HFFc6 (cell line): ENCODE results near the gene NRXN2. TPM values are rescaled to one million over a fixed set of nuclear protein-coding genes. Genes with fewer than 3 reads are reported as not detected.

Experiments
- DNase-seq: peaks from one replicate; pipeline ENCODE4 v3.0.0-alpha.2; 2018
- H3K27ac Mint-ChIP-seq: 2 replicates; pipeline ENCODE4 v1.8.0; 2020; ENCODE audit warnings: mild to moderate bottlenecking, mixed read lengths
- H3K27me3 Mint-ChIP-seq: 2 replicates; pipeline ENCODE4 v1.8.0; 2021; ENCODE audit warnings: mild to moderate bottlenecking, moderate library complexity, mixed read lengths; ENCODE audit not compliant: insufficient read depth
- H3K36me3 Mint-ChIP-seq: 2 replicates; pipeline ENCODE4 v1.8.0; 2021; ENCODE audit warnings: low read depth, mixed read lengths
- H3K4me1 Mint-ChIP-seq: 2 replicates; pipeline ENCODE4 v1.8.0; 2020; ENCODE audit warnings: low read depth, mixed read lengths
- H3K4me3 Mint-ChIP-seq: 2 replicates; pipeline ENCODE4 v1.8.0; 2020; ENCODE audit warnings: mild to moderate bottlenecking, moderate library complexity, mixed read lengths
- H3K9me3 Mint-ChIP-seq: 2 replicates; pipeline ENCODE4 v1.8.0; 2020; ENCODE audit warnings: mild to moderate bottlenecking, mixed read lengths
- CTCF ChIP-seq: fragments of 200-600 bp; sonication (generic); IDR thresholded peaks from 2 replicates; pipeline ENCODE4 v1.5.0; 2021; ENCODE audit warnings: antibody characterized with exemption, mild to moderate bottlenecking
- total RNA-seq, 6 experiments: library from RNA; stranded (reverse); fragmentation: NEBNext Ultra II Directional; extraction: Animal tissue kit (Norgen Biotek cat#: 25700); gene quantifications; 2 replicates in 1 of 6; 3 replicates in 5 of 6; pipeline ENCODE4 v1.2.3, GENCODE V29; 2021

NRXN2 gene
- total RNA-seq, 6 experiments from 2014 or later, result 0.14 to 0.51 (median 0.31) TPM; not detected in 1

DNA sequence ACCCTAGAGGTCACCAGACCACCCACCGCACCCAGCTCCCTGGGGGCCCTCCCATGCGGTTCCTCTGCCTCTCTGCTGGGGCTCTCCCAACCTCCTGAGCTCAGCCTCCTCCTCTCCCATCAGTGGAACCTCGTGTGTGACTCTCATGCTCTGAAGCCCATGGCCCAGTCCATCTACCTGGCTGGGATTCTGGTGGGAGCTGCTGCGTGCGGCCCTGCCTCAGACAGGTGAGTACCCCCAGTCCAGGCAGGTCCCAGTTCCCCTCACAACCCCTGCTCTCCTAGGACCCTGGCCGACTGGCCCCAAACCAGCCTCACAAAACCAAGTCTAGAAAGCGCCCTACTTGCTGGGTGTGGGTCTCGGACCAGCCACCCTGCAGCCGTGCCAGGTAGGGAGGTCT, 130.3 kb downstream of the NRXN2 start:
- H3K9me3 Mint-ChIP-seq, result peaks cover 12% of the 10 kb centered on the region
- no peak overlapping the region for H3K27ac Mint-ChIP-seq
- no peak overlapping the region for H3K4me3 Mint-ChIP-seq
- peaks cover 14% of the 10 kb centered on the region for H3K27me3 Mint-ChIP-seq
- DNase-seq, result no peak
- no peak for TF ChIP-seq CTCF
- no peaks in the 10 kb centered on the region for H3K4me1 Mint-ChIP-seq
- H3K36me3 Mint-ChIP-seq, result no peaks in the 10 kb centered on the region; the same call in none of the 2 replicates

- no peaks in the 10 kb centered on the region; the same call in none of the 2 replicates for H3K36me3 Mint-ChIP-seq
- no peak overlapping the region for H3K4me3 Mint-ChIP-seq
- H3K27me3 Mint-ChIP-seq, result peaks cover 14% of the 10 kb centered on the region
- H3K9me3 Mint-ChIP-seq, result peaks cover 12% of the 10 kb centered on the region
- no peak for TF ChIP-seq CTCF
- H3K27ac Mint-ChIP-seq, result no peak overlapping the region
- H3K4me1 Mint-ChIP-seq, result no peaks in the 10 kb centered on the region
- no peak for DNase-seq
Observed at GRCh38 chr11:64592234-64592615, 130.8 kb downstream of the NRXN2 start.

- H3K4me3 Mint-ChIP-seq, result no peak overlapping the region
- no peak overlapping the region for H3K27ac Mint-ChIP-seq
- no peaks in the 10 kb centered on the region for H3K4me1 Mint-ChIP-seq
- no peak for DNase-seq
- H3K9me3 Mint-ChIP-seq, result peaks cover 12% of the 10 kb centered on the region
- peaks cover 17% of the 10 kb centered on the region for H3K27me3 Mint-ChIP-seq
- no peaks in the 10 kb centered on the region; the same call in none of the 2 replicates for H3K36me3 Mint-ChIP-seq
- no peak for TF ChIP-seq CTCF
Observed at GRCh38 chr11:64591257-64592233, 131.5 kb downstream of the NRXN2 start.

GRCh38 chr11:64590763-64591221, 132.2 kb downstream of the NRXN2 start, which contains the start of gene SLC22A12:
SLC22A12 (plus strand) TSS chr11:64591220; CDS start chr11:64591557, 337 bp downstream.
- H3K27me3 Mint-ChIP-seq, result peaks cover 22% of the 10 kb centered on the region
- TF ChIP-seq CTCF, result no peak
- H3K9me3 Mint-ChIP-seq, result peaks cover 12% of the 10 kb centered on the region
- no peak within 1 kb of the TSS for H3K4me3 Mint-ChIP-seq
- H3K4me1 Mint-ChIP-seq, result no peaks in the 10 kb centered on the region
- H3K36me3 Mint-ChIP-seq, result no peaks in the 10 kb centered on the region; the same call in none of the 2 replicates
- H3K27ac Mint-ChIP-seq, result no peak within 1 kb of the TSS
- no peak for DNase-seq

GRCh38 chr11:64588701-64589100, 134.3 kb downstream of the NRXN2 start:
- H3K27ac Mint-ChIP-seq, result no peak overlapping the region
- no peak for TF ChIP-seq CTCF
- H3K9me3 Mint-ChIP-seq, result peaks cover 12% of the 10 kb centered on the region
- H3K4me1 Mint-ChIP-seq, result no peaks in the 10 kb centered on the region
- no peak overlapping the region for H3K4me3 Mint-ChIP-seq
- no peak for DNase-seq
- H3K27me3 Mint-ChIP-seq, result peaks cover 32% of the 10 kb centered on the region
- no peaks in the 10 kb centered on the region; the same call in none of the 2 replicates for H3K36me3 Mint-ChIP-seq
